AG09319 (cell line): ENCODE measurements around the gene HOXA11.

Experiments used
- DNase-seq: peaks from one replicate; pipeline ENCODE4 v3.0.0-alpha.2; 2010; ENCODE audit warnings: low read depth; ENCODE audit errors: extremely low read depth
- CTCF ChIP-seq: IDR thresholded peaks from 2 replicates; pipeline ENCODE4 v1.5.1; 2011; ENCODE audit warnings: low read depth, mild to moderate bottlenecking, inconsistent platforms, low read length, moderate library complexity

HOXA11 gene

GRCh38 chr7:27172823-27173510 is 12.1 kb downstream of the HOXA11 start:
- DNase-seq = no peak
- TF ChIP-seq CTCF = no peak

- no peak for DNase-seq
- no peak for TF ChIP-seq CTCF
Measured at GRCh38 chr7:27172315-27172774, 12.7 kb downstream of the HOXA11 start.

GRCh38 chr7:27171637-27172314 is 13.3 kb downstream of the HOXA11 start:
- DNase-seq = no peak
- no peak for TF ChIP-seq CTCF

- DNase-seq = no peak
- no peak for TF ChIP-seq CTCF
Measured at GRCh38 chr7:27171325-27171636, 13.8 kb downstream of the HOXA11 start.

- DNase-seq = no peak
- TF ChIP-seq CTCF = no peak
Measured at GRCh38 chr7:27170426-27171324, 14.4 kb downstream of the HOXA11 start.

GRCh38 chr7:27169658-27170425 is 15.2 kb downstream of the HOXA11 start:
- no peak for TF ChIP-seq CTCF
- DNase-seq = no peak
